ENCODE measurements around the gene ZDHHC7. TPM values are rescaled to one million over a fixed set of nuclear protein-coding genes. Genes with fewer than 3 reads are reported as not detected.

ZDHHC7 gene
- total RNA-seq, 1 experiment from 2014 or later = 72.6 TPM

- DNase-seq (ENCODE audit: low read depth in 1 of 2, low spot score in 2 of 2) = no peak
- H3K27ac ChIP-seq = no peak overlapping the region
- peaks cover 32% of the 10 kb centered on the region for H3K4me1 ChIP-seq (replicated peaks)
- H3K36me3 ChIP-seq = peaks cover 88% of the 10 kb centered on the region
- no peak overlapping the region for H3K4me3 ChIP-seq
- H3K9me3 ChIP-seq (replicated peaks) = no peaks in the 10 kb centered on the region
- no peaks in the 10 kb centered on the region for H3K27me3 ChIP-seq (replicated peaks)
Observed at GRCh38 chr16:84989749-84990620, 21.4 kb downstream of the ZDHHC7 start.

GRCh38 chr16:84988328-84989080 is 22.8 kb downstream of the ZDHHC7 start:
- Histone ChIP-seq H3K4me1 (replicated peaks) (peaks cover 23% of the 10 kb centered on the region), H3K27me3 (replicated peaks) (no peaks in the 10 kb centered on the region), H3K9me3 (replicated peaks) (no peaks in the 10 kb centered on the region), H3K27ac (no peak overlapping the region), H3K36me3 (peaks cover 88% of the 10 kb centered on the region), H3K4me3 (no peak overlapping the region)
- DNase-seq (ENCODE audit: low read depth in 1 of 2, low spot score in 2 of 2) = no peak

- Histone ChIP-seq H3K36me3 (peaks cover 87% of the 10 kb centered on the region), H3K9me3 (replicated peaks) (no peaks in the 10 kb centered on the region), H3K4me3 (no peak overlapping the region), H3K27ac (no peak overlapping the region), H3K4me1 (replicated peaks) (peaks cover 23% of the 10 kb centered on the region), H3K27me3 (replicated peaks) (no peaks in the 10 kb centered on the region)
- no peak for DNase-seq (ENCODE audit: low read depth in 1 of 2, low spot score in 2 of 2)
Observed at GRCh38 chr16:84986879-84987278, 24.5 kb downstream of the ZDHHC7 start.

- peaks cover 23% of the 10 kb centered on the region for H3K4me1 ChIP-seq (replicated peaks)
- no peaks in the 10 kb centered on the region for H3K27me3 ChIP-seq (replicated peaks)
- H3K9me3 ChIP-seq (replicated peaks) = no peaks in the 10 kb centered on the region
- no peak overlapping the region for H3K4me3 ChIP-seq
- H3K36me3 ChIP-seq = peaks cover 87% of the 10 kb centered on the region
- peak overlapping the region; percentile 26; the same call in 1 of the 2 replicates for H3K27ac ChIP-seq
- no peak for DNase-seq (ENCODE audit: low read depth in 1 of 2, low spot score in 2 of 2)
Observed at GRCh38 chr16:84986102-84986501, 25.2 kb downstream of the ZDHHC7 start.

GRCh38 chr16:84985079-84986065 is 26.0 kb downstream of the ZDHHC7 start:
- H3K27me3 ChIP-seq (replicated peaks) = no peaks in the 10 kb centered on the region
- H3K36me3 ChIP-seq = peaks cover 86% of the 10 kb centered on the region
- H3K9me3 ChIP-seq (replicated peaks) = no peaks in the 10 kb centered on the region
- H3K4me3 ChIP-seq = no peak overlapping the region
- H3K4me1 ChIP-seq (replicated peaks) = peaks cover 23% of the 10 kb centered on the region
- H3K27ac ChIP-seq = peak overlapping the region; percentile 34; the same call in 1 of the 2 replicates
- DNase-seq (ENCODE audit: low read depth in 1 of 2, low spot score in 2 of 2) = peak; percentile 60 to 63

- no peak overlapping the region for H3K27ac ChIP-seq
- no peaks in the 10 kb centered on the region for H3K9me3 ChIP-seq (replicated peaks)
- no peak overlapping the region for H3K4me3 ChIP-seq
- H3K4me1 ChIP-seq (replicated peaks) = peaks cover 35% of the 10 kb centered on the region
- H3K27me3 ChIP-seq (replicated peaks) = no peaks in the 10 kb centered on the region
- H3K36me3 ChIP-seq = peaks cover 80% of the 10 kb centered on the region
- DNase-seq (ENCODE audit: low read depth in 1 of 2, low spot score in 2 of 2) = no peak
Observed at GRCh38 chr16:84982434-84982833, 28.9 kb downstream of the ZDHHC7 start.

GRCh38 chr16:84979516-84979915 is 31.8 kb downstream of the ZDHHC7 start:
- H3K36me3 ChIP-seq = peaks cover 77% of the 10 kb centered on the region
- H3K4me3 ChIP-seq = no peak overlapping the region
- no peaks in the 10 kb centered on the region for H3K9me3 ChIP-seq (replicated peaks)
- H3K27me3 ChIP-seq (replicated peaks) = no peaks in the 10 kb centered on the region
- H3K4me1 ChIP-seq (replicated peaks) = peaks cover 31% of the 10 kb centered on the region
- no peak overlapping the region for H3K27ac ChIP-seq
- no peak for DNase-seq (ENCODE audit: low read depth in 1 of 2, low spot score in 2 of 2)

- peak; percentile 85 to 86 for DNase-seq (ENCODE audit: low read depth in 1 of 2, low spot score in 2 of 2)
- no peaks in the 10 kb centered on the region for H3K9me3 ChIP-seq (replicated peaks)
- H3K27ac ChIP-seq = peak overlapping the region; percentile 12
- no peak overlapping the region for H3K4me3 ChIP-seq
- H3K36me3 ChIP-seq = peaks cover 67% of the 10 kb centered on the region
- no peaks in the 10 kb centered on the region for H3K27me3 ChIP-seq (replicated peaks)
- H3K4me1 ChIP-seq (replicated peaks) = peaks cover 31% of the 10 kb centered on the region
Observed at GRCh38 chr16:84976644-84977400, 34.5 kb downstream of the ZDHHC7 start.

GRCh38 chr16:84975522-84975921 is 35.8 kb downstream of the ZDHHC7 start:
- Histone ChIP-seq H3K36me3 (peaks cover 54% of the 10 kb centered on the region), H3K9me3 (replicated peaks) (no peaks in the 10 kb centered on the region), H3K27me3 (replicated peaks) (no peaks in the 10 kb centered on the region), H3K4me1 (replicated peaks) (peaks cover 31% of the 10 kb centered on the region), H3K27ac (no peak overlapping the region), H3K4me3 (no peak overlapping the region)
- no peak for DNase-seq (ENCODE audit: low read depth in 1 of 2, low spot score in 2 of 2)

- Histone ChIP-seq H3K9me3 (replicated peaks) (no peaks in the 10 kb centered on the region), H3K4me1 (replicated peaks) (peaks cover 31% of the 10 kb centered on the region), H3K36me3 (peaks cover 51% of the 10 kb centered on the region), H3K27ac (no peak overlapping the region), H3K27me3 (replicated peaks) (no peaks in the 10 kb centered on the region), H3K4me3 (no peak overlapping the region)
- DNase-seq (ENCODE audit: low read depth in 1 of 2, low spot score in 2 of 2) = no peak
Observed at GRCh38 chr16:84975066-84975465, 36.3 kb downstream of the ZDHHC7 start.

- Histone ChIP-seq H3K27ac (no peak overlapping the region), H3K4me1 (replicated peaks) (peaks cover 31% of the 10 kb centered on the region), H3K9me3 (replicated peaks) (no peaks in the 10 kb centered on the region), H3K27me3 (replicated peaks) (no peaks in the 10 kb centered on the region), H3K36me3 (peaks cover 39% of the 10 kb centered on the region), H3K4me3 (no peak overlapping the region)
- no peak for DNase-seq (ENCODE audit: low read depth in 1 of 2, low spot score in 2 of 2)
Observed at GRCh38 chr16:84973776-84974523, 37.4 kb downstream of the ZDHHC7 start.

GRCh38 chr16:84973236-84973635 is 38.1 kb downstream of the ZDHHC7 start:
- H3K4me3 ChIP-seq = no peak overlapping the region
- H3K9me3 ChIP-seq (replicated peaks) = no peaks in the 10 kb centered on the region
- H3K36me3 ChIP-seq = peaks cover 32% of the 10 kb centered on the region
- peaks cover 28% of the 10 kb centered on the region for H3K4me1 ChIP-seq (replicated peaks)
- no peaks in the 10 kb centered on the region for H3K27me3 ChIP-seq (replicated peaks)
- H3K27ac ChIP-seq = no peak overlapping the region
- no peak for DNase-seq (ENCODE audit: low read depth in 1 of 2, low spot score in 2 of 2)

Data from SJSA1 (cell line).